Prostate gland (tissue), 2 donors: Measurements from ENCODE around the gene DEFB118.

Experiments
- CTCF ChIP-seq, 4 experiments: fragments of 200-600 bp in 2 of 4; fragments of 450-650 bp in 2 of 4; sonication (generic) in 2 of 4; IDR thresholded peaks; 1 replicate in 3 of 4; 2 replicates in 1 of 4; pipeline ENCODE4 v1.5.1; 2016 to 2019; ENCODE audit warnings: antibody characterized with exemption in 4 of 4, mild to moderate bottlenecking in 2 of 4, moderate library complexity in 2 of 4
- POLR2A ChIP-seq: fragments of 450-650 bp; IDR thresholded peaks from one replicate; pipeline ENCODE4 v1.6.1; 2016; ENCODE audit warnings: antibody characterized with exemption, mild to moderate bottlenecking

- TF ChIP-seq CTCF (IDR thresholded peaks at IDR 0.05) (no peak), POLR2A (no peak)
These were observed 41.6 kb downstream of the DEFB118 start for GRCh38 chr20:31410011-31410410.
